Measurements from ENCODE around the gene ABLIM2.

DNA sequence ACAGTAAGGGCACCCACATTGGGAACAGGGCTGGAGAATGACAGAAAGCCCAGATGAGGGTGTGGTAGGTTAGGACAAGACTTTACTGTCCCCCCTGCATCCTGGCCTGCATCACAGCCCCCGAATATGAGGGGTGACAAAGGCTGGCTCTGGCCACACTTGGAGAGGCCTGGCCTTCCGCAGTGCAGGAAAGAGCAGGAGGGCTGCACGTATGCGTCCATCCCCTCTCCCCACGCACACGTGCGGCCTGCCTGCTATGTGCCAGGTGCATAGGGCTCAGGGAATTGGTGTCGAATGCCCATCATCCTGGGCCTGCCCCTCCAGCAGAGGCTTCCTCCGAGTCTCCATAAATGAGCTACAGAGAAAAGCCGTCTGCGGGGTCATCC, 80.5 kb downstream of the ABLIM2 start:
- TF ChIP-seq BRD4 (CRISPR knock-in tag; IDR thresholded peaks at IDR 0.05) (no peak), ZNF3 (CRISPR knock-in tag; IDR thresholded peaks at IDR 0.05) (no peak), CBFB (CRISPR knock-in tag; IDR thresholded peaks at IDR 0.05) (no peak)
- TF ChIP-seq, protein P1, sequence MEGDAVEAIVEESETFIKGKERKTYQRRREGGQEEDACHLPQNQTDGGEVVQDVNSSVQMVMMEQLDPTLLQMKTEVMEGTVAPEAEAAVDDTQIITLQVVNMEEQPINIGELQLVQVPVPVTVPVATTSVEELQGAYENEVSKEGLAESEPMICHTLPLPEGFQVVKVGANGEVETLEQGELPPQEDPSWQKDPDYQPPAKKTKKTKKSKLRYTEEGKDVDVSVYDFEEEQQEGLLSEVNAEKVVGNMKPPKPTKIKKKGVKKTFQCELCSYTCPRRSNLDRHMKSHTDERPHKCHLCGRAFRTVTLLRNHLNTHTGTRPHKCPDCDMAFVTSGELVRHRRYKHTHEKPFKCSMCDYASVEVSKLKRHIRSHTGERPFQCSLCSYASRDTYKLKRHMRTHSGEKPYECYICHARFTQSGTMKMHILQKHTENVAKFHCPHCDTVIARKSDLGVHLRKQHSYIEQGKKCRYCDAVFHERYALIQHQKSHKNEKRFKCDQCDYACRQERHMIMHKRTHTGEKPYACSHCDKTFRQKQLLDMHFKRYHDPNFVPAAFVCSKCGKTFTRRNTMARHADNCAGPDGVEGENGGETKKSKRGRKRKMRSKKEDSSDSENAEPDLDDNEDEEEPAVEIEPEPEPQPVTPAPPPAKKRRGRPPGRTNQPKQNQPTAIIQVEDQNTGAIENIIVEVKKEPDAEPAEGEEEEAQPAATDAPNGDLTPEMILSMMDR (CRISPR knock-in tag; IDR thresholded peaks at IDR 0.05): no peak
- TF ChIP-seq, protein P2, sequence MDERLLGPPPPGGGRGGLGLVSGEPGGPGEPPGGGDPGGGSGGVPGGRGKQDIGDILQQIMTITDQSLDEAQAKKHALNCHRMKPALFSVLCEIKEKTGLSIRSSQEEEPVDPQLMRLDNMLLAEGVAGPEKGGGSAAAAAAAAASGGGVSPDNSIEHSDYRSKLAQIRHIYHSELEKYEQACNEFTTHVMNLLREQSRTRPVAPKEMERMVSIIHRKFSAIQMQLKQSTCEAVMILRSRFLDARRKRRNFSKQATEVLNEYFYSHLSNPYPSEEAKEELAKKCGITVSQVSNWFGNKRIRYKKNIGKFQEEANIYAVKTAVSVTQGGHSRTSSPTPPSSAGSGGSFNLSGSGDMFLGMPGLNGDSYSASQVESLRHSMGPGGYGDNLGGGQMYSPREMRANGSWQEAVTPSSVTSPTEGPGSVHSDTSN (CRISPR knock-in tag; IDR thresholded peaks at IDR 0.05): no peak

Data from HepG2 (cell line).